Testis (tissue), 2 donors: ENCODE data around the gene TCF23.

Experiments
- CTCF ChIP-seq, 3 experiments: fragments of 450-650 bp in 2 of 3; fragments of 200-600 bp in 1 of 3; sonication (generic) in 1 of 3; IDR thresholded peaks; one replicate each; pipeline ENCODE4 v1.5.1; 2016 to 2019; ENCODE audit warnings: antibody characterized with exemption in 3 of 3, mild to moderate bottlenecking in 2 of 3, moderate library complexity in 1 of 3
- POLR2A ChIP-seq: fragments of 450-650 bp; IDR thresholded peaks from one replicate; pipeline ENCODE4 v1.6.1; 2017; ENCODE audit warnings: antibody characterized with exemption, mild to moderate bottlenecking, moderate library complexity

- TF ChIP-seq CTCF (IDR thresholded peaks at IDR 0.05) (no peak), POLR2A (no peak)
Measured at GRCh38 chr2:27162151-27163121, 13.6 kb downstream of the TCF23 start.
